ENCODE measurements around the gene NOTCH4.

The NOTCH4 gene

DNA sequence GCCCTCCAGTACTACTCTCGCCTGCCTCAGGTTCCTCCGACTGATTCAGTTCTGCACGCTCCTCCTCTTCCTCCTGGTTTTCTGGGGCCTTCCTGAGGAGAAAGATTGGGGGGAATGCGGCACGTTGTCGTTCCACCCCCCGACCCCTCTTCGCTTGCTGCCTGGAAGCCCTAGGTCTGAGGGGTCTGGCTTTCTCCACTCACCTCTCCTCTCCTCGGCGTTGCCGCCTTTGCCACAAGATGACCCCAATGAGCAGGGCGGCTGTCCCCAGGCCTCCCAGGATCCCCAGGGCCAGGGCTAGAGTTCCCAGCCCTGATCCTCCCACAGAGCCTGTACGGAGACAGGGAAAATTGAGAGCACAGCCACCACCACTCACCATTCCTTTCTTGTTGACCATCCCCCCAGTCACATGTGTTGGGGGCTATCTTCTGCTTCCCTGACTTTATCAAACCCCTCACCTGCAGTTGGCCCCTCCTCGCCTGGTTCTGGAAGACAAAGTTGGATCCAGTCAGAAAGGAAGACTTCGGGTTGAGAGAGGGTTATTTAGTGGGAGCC lies 42.6 kb downstream of the NOTCH4 start:
- DNase-seq (ENCODE audit: low spot score) = no peak

DNA sequence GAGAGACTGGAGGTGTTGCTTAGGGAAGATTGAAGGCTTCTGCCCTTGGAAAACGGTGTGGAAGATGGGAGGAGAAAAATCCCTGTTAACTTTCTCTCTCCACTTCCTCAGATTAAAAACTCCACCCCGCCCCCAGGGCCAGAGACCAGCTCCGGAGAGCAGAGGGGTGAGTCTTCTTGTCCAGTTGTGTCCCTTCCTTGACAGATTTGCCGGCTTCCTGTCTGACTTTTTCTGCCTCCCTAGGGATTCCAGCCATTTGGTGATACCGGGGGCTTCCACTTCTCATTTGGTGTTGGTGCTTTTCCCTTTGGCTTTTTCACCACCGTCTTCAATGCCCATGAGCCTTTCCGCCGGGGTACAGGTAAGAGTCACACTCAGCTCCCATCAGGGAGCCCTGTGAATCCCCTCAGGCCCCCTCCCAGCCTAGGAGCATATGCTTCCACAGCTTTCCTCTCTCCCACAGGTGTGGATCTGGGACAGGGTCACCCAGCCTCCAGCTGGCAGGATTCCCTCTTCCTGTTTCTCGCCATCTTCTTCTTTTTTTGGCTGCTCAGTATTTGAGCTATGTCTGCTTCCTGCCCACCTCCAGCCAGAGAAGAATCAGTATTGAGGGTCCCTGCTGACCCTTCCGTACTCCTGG lies 44.0 kb downstream of the NOTCH4 start:
- DNase-seq (ENCODE audit: low spot score) = no peak

DNA sequence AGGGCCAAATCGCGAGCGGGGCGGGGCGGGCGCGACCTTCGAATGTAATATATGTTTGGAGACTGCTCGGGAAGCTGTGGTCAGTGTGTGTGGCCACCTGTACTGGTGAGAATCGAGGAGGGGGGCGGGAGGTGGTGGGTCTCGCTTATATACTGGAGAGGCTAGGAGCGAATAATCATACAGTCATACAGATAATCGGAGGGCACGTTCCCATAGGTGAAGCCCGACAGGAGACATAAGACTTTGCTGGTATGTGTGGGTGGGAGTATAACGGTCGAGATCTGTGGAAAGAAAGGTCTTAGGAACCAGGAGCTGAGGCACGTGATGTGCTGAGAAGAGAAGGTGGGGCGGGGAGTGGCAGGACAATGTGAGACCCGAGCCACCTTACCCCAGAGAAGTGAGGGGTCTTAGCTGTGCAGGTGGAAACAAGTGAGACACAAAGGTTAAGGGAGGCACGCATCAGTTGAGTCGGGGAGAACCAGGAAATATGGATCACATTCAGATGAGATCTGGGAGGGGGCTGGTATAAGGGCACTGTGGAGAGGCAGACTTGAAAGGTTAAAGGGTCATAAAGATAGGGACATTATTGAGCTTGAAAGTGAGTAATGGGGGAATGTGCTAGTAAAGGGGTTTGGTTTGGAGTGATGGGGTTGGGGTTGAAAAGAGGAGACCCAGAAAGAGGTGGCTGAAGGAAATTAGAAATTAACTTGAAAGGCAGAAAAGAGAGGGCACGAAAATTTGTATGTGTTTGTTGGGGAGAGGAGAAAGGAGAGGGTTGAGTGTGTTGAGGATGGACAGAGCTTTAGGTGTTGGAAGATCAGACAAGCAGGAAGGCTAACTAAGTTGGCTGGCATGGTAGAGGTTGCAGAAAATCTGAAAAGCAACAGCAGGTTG lies 45.1 kb downstream of the NOTCH4 start:
- DNase-seq (ENCODE audit: low spot score) = no peak

DNA sequence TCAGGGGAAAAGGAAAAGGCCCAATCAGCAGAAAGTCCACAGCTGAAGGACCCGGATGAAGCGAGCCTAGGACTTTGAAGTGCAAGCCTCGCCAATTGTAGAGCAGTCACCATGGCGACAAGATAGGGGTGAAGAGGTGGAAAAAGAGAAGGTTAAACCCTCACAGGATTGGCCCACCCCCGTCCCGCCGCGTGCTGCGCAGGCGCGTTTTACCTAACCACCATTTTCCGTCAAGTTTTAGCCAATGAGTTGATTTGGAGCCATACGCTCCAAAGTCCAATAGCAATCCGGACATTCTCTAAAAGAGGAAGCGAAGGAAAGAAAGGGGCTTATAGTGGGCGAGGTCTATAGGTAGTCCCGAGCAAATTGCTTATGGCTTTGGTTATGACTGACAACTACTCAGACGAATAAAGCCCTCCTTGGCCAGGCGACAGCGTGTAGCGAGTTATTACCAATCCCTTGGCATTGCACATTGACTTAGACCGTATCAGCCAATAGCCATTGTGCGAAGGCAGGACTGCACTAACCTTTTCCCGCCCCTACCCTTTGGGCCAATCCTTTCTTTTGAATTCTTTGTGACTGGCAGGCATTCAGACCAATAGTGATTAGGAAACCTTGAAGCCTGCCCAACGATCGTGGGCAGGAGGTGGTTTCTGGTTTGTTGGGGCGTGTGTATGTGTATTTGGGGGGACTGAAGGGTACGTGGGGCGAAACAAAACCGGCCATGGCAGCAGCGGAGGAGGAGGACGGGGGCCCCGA lies 45.9 kb downstream of the NOTCH4 start, which contains the start of gene RNF5:
Gene RNF5, plus strand, starts transcription at position 618 of the 759 bp plus-strand sequence. Its CDS starts 107 bp downstream, at position 725.
- DNase-seq (ENCODE audit: low spot score) = peak; percentile 100

DNA sequence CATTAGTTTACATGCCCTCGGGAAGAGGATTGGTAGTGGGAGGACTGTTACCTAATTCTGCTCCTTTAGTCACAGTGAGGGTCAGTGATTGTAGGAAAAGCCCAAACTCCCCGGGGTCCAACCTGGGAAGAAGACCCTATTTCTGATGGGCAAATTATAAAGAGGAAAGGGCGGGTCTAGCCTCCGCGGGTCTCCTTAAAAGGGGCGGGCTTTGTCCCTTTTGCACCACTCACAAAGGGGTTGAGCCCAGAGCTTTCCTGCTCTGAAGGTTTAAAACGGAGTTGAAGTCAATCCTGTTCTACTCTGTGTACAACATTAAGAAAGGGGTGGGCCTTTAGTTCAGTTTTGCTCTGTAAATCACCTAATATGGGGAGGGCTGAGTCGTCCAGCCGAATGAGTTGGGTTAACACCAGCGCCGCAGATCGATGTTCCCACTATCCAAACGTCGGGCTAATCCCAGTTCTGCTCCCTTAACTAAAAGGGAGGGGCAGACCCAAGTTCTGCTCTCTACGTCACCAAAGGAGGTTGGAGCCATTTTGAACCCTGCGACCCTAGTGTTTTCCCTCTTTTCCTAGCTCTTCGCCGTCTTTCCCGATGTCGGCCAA lies 46.6 kb downstream of the NOTCH4 start:
- DNase-seq (ENCODE audit: low spot score) = no peak

DNA sequence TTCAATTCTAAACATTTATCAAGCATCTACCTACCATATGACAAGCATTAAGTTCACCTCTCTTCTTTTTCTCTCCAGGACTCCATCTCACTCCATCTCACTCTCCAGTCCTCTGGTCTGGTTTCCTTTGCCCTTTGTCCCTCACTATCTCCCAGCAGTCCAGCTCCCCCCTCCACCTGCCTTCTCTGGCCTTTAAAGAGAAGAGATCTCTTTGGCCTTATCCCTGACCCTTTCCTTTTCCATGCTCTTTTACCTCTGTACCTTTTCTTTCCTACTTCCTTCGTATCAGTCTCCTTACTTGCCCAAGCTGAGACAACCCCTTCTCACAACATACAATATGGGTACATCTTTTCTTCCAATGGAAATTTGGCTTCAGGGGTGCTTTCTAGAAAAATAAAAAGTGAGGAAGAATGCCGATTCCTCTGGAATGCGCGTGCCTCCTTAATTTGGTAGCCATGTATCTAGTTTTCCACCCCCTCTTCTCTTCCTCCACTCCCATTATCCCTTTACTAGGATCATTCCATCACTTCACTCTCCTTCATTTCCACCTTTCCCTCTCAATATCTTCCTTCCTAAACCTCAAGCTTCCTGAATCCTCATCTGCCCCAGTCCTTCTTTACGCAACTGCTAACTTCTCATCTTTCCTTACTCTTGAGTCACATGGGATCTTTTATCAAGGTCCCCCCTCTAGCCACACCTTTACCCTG lies 47.2 kb downstream of the NOTCH4 start:
- DNase-seq (ENCODE audit: low spot score) = peak; percentile 63

DNA sequence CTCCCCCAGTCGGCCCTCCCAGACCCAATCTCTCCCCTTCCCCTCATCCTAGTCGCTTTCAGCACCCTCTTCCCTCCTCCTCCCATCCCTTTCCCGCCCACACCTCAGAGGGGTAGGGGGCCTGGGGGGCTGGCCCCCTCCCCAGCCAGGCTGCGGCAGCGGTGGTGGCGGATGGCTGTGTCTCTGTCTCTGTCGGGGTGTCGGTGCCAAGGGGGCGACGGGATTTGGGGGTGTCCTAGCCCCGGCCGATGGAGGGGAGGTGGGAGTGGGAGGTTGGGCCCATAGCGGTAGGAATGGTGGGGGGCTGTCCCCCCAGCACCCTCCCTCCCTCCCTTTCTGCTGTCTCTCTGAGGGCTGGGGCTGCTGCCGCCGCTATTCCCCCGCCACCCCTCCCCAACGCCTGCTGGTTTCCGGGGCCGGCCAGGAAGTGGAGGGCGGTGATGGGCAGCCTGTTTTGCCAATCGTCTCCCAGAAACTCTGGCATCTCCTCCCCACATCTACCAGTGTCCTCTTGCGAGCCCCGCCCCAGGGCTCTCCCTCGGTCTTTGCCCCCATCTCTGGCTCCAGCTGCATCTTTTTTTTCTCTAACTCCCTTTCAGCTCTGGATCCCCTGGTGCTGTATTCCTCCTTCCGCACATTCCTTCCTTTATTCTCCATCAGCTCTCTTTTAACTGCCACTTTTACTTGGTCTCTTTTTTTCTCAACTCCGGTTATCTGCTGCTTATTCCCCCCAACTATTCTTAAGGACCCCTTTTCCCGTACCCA lies 48.0 kb downstream of the NOTCH4 start, which contains the start of gene AGPAT1:
Gene AGPAT1, minus strand, starts transcription at position 374 of the 765 bp plus-strand sequence. CDS start 4,588 bp downstream, outside the sequence.
- peak; percentile 99 for DNase-seq (ENCODE audit: low spot score)

DNA sequence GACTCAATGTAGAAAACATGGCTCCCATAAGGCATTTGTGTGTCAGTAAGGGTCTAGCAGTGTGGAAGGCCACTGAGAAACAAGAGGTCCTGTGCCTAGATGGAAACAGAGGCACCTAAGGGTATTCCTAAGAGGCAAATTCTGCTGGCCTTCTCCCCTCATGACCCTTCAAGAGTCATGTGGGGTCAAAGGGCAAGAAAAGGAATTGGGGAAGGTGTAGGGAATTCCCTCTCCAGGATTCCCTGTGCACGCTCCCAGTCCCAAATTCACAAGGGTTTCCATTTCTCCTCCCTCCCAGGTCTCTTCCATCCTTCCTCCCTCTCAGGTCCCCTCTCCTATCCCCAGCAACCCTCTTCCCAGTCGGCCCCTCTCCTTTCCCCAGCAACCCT lies 48.6 kb downstream of the NOTCH4 start:
- DNase-seq (ENCODE audit: low spot score) = no peak

DNA sequence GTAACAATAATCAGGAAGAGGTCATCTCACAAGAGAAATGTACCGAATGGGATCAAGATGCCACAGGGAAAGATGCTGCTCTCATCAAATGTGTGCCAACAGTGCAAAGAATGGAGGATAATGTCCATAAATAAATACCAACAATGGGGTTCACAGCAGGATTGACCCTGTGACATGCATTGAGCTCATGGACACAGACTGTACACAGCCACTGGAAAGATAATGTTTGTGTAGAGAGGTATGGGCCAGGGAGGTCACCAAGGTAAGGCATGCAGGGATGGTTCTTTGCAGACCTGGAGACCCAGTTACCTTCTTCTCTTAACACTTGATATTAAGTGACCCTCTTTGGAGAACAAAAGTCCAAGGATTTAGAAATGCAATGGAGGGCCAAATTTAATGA lies 49.5 kb downstream of the NOTCH4 start:
- DNase-seq (ENCODE audit: low spot score) = no peak

DNA sequence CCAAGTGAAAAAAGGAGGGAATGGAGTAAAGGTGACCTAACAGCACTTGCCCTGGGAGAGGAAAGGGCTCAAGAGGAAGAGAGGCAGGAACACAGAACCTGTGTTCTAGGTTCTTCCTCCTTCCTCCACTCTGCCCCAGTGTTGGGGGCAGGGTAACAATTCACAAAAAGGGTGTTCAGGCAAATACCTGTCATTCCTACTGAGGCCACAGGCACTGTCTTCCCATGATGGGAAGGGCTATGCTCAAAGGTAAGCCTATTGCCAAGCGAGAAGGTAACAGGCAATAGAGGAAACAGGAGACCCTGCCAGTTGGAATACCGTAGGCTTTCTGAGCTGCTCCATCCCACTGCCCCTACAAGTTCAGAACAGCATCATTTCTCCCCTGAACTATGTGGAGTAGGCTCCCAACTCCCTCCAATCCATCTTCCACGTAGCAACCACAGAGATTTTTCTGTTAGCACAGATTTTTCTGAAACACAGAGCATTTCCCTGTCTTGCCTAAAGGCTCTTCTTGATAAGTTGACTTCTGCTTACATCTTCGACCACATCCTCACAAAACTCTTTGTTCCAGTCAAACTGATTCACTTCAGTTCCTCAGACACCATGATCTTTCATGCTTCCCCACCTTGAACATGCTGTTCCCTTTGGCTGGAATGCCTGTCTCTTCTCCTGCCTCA lies 50.7 kb downstream of the NOTCH4 start:
- no peak for DNase-seq (ENCODE audit: low spot score)

DNA sequence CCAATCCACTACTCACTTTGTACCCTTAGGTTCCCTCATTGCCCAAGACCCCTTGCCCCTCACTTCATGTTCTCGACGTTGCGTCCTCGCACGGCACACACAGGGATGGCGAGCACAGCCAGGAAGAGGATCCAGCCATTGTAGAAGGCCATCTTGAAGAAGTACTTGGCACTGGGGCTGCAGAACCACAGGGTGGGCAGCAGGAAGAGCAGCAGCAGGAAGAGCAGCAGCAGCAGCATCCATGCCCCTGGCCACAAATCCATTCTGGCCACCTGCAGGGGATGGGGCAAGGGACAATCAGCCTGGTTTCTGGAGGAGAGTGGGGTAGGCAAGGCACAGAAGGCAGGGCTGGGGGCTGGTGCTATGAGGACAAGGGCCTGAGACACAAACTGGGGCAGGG lies 52.6 kb downstream of the NOTCH4 start:
- no peak for DNase-seq (ENCODE audit: low spot score)

DNA sequence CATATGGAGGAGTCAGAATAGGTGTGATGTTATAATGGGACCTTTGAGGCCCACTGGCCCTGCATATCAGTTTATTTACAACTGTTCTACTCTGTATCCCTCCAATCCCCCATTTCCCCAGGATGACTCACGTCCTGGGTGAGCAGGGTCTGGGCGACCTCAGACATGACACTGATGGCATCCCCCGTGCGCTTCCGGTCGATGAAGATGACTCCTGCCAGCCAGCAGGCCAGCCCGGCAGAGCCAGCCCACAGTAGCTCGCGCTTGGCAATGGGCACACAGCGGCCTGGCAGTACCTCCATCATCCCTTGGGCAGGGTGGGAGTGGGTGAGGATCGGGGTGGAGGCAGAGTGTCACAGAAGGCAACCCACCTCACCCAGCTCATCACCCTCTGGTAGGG lies 53.6 kb downstream of the NOTCH4 start:
- DNase-seq (ENCODE audit: low spot score) = no peak

DNA sequence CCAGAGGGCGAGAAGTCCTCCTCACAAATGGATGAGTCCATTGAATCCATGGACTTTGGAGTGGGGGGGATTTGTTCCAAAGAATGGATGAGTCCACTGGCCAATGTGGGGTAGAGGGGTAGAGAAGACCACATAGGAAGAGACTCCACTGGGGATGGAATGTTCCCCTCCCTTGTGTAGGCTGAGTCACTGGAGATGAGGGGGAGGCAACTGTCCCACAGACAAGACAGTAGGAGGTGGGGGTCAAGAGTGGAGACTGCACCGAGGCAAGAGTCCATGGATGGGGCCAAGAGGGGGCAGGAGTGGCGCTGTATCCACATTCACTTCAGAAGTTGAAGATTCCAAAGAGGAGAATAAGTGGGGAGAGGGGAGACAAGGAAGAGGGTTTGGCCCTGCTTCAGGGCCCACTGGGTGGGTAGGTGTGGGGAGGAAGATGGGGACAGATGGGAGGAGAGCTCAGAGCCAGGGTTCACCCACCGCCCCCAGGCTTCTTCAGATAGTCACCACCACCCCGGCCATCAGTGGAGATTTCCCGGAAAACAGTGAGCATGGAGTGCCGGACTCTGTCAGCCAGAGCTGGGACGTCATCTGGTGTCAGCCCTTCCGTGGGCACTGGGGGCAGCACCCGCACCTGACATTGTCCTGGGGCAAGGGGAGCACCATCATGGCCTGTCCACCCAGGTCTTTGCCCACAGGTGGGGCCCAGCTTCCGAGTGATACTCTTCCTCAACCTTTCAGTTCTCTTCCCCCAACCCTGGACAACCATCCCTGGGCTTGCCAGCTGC lies 54.9 kb downstream of the NOTCH4 start:
- DNase-seq (ENCODE audit: low spot score) = no peak

DNA sequence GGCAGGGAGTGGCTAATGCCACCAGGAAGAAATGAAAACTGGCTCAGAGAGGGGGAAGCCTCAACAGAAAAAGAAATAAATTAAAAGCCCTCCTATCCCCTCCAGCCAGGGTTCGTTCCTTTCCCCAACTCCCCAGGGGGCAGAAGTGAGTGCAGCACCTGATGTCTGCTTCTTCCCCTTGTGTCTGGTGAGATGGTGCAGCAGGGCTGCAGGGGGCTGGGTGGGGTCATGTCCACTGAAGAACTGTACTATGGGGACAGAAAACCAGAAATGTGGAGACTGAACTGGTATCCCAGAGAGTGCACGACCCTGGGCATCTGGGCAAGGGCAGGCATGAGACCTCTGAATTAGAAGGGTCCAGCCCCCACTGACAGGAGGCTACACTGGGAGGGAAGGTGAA lies 55.5 kb downstream of the NOTCH4 start:
- DNase-seq (ENCODE audit: low spot score) = no peak

DNA sequence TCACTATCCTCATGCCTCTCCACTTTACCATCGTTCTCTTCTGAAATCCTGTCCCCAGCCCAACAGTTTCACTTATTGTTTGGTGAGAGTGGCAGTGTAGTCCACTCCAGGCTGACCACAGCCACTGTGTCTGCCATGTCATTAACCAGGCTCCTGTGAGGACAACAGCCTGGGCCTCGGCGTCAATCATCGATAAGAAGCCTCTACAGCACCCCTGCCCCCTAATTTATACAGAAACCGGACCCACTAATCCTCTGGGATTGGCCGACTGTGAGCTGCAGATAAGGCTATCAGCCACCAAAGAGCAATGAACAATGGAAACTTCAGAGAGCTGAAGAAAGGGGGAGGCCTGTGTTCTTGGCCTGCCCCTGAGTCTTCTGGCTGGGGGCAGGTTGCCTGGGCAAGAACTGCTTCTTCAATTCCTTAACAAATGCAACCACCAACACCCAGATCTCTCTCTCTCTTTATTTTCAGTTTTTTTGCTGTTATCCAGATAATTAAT lies 56.1 kb downstream of the NOTCH4 start:
- DNase-seq (ENCODE audit: low spot score) = no peak

DNA sequence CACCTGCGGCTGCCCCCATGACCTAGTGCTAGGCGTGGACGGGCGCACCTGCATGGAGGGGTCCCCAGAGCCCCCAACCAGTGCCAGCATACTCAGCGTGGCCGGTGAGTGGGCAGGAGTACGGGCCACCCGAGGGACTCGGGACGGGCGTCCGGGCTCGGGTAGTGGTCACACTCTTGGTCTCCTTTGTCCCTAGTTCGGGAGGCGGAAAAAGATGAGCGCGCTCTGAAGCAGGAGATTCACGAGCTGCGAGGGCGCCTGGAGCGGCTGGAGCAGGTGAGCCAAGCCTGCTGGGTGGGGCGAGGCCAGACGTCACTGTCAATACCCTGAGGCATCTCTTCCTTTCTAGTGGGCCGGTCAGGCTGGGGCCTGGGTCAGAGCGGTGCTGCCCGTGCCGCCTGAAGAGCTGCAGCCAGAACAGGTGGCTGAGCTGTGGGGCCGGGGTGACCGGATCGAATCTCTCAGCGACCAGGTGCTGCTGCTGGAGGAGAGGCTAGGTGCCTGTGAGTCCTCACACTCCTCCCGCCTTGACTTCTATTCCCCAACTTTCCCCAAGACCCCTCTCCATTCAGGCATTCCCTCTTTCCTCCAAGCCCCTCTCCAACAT lies 56.6 kb downstream of the NOTCH4 start:
- DNase-seq (ENCODE audit: low spot score) = no peak

DNA sequence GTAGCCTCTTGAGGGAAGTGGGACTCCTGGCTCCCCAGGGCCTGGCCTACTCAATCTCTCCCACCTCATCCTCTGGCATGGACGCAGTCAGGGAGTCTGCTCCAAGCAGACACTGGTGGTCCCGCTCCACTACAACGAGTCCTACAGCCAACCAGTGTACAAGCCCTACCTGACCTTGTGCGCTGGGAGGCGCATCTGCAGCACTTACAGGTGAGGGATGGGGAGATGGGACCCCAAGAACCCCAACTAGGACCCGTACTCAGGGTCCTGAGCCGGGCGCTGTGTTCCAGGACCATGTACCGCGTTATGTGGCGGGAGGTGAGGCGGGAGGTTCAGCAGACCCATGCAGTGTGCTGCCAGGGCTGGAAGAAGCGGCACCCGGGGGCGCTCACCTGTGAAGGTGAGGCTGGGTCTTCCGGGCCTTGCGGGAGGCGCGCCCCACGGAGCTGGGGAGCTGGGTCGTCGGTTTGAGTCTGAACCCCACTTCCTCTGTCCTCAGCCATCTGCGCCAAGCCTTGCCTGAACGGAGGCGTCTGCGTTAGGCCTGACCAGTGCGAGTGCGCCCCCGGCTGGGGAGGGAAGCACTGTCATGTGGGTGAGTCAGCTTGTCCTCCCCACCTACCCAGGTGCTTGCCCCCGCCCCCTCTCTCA lies 57.3 kb downstream of the NOTCH4 start:
- no peak for DNase-seq (ENCODE audit: low spot score)

DNA sequence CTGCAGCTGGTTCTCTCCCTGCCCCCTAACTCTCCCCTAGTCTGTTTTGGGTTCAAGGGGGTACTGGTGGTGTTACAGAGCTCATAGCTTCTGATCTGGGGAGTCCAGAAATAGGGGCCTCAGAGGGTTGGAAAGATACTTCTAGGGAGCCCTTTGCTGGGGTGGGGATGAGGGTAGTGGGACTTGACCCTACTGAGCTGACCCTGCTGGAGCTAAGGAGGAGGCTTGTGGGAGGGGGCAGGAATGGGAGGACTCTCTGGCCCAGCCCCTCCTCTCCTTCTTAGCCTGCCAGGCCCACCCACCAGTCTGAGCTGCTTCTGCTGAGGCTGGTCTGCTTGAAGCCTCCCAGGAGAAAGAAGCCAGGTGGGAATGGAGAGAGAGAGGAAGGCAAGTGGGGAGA lies 59.6 kb downstream of the NOTCH4 start, which contains the start of gene EGFL8:
Gene EGFL8, plus strand, starts transcription at position 301 of the 400 bp plus-strand sequence. CDS start 1,571 bp downstream, outside the sequence.
- DNase-seq (ENCODE audit: low spot score) = no peak

Measured in globus pallidus (tissue), 1 donor.